HG02973 (cell line): Measurements from ENCODE around the gene SLC7A7.
"Not testable (repeated sequence)": the region's sequence is repeated elsewhere in the genome, so short reads cannot be mapped to it uniquely, and the experiment has no call there.

Experiments
- ATAC-seq: cut with Tn5 transposase; IDR thresholded peaks from one replicate; pipeline ENCODE4 v1.9.1; 2021; ENCODE audit warnings: moderate library complexity; ENCODE audit not compliant: unreplicated experiment

Gene SLC7A7

DNA sequence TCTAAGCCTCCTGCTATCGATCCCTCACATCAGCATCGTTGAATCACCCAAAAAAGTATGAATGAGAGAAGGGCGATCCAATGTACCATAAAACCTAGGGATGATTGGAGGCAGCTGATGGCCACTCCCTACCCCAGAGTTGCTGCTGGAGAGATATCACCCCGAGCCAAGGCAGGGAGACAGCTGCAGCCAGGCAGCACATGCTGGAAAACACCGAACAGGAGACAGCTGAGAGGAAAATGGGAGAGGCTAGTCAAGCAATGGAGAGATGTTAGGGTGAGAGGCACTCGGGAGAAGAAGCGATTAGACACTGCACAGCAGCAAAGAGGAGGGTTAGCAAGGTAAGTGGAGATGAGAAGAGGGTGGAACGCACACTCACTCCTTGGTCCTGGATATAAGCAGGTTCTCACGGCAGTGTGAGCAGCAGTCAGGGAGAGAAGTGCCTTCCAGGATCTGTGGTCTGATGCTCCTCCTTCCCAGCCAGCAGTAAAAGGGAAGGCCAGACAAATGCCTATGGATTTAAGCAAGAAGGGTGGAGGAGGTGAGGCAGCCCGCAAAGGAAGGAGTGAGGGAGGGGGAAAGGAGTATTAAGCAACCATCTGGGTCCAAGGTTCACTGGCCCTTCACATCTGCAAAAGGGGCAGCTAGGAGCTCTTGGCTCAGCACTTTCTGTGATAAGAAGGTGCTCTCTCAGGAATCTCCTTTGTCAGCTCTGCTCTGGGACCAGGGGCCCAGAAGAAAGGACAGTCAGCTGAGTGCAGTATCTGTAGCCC, at the start of gene SLC7A7:
TSS of gene SLC7A7 (minus strand) at position 495 of the 773 bp plus-strand sequence. CDS start 2,037 bp downstream, outside the sequence.
- no peak for ATAC-seq

DNA sequence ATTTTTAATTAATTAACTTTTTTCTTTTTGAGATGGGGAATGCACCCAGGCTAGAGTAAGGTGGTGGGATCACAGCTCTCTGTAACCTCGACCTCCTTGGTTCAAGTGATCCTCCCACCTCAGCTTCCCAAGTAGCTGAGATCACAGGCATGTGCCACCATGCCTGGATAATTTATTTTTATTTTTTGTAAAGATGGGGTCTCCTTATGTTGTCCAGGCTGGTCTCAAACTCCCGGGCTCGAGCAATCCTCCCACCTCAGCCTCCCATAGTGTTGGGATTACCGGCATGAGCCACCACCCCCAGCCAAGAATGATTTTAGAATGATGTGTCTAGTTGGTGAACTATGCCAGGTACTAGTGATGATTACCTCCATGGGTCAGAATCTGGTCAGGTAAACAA, 49.7 kb upstream of the SLC7A7 start:
- no peak for ATAC-seq

DNA sequence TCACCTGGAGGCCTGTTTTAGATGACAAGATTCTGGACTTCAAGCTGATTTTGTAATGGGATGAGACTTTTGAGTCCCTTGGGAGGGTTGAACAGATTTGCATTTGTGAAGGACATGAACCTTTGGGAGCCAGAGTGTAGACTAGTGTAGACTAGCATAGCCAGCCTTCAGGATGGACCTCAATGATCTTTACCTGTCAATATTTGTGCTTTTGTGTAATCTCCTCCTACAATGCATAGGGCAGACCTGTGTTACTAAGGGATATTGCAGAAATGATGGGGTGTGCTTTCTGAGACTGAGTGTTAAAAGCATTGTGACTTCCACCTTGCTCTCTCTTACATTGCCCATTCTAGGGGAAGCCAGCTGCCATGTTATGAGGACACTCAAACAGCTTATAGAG, 46.4 kb upstream of the SLC7A7 start:
- ATAC-seq = no peak

DNA sequence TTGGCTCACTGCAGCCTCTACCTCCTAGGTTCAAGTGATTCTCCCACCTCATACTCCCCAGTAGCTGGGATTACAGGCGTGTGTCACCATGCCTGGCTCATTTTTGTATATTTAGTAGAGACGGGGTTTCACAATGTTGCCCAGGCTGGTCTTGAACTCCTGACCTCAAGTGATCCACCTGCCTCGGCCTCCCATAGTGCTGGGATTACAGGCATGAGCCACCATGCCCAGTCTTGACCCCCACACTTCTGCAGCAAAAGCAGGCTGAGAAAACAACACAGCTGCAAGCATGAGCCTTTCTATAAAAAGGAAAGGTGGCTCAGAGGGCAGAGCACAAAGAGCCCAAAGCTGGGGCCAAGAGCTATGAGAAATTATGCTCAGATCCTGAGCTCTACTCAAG, 45.1 kb upstream of the SLC7A7 start:
- ATAC-seq = not testable (repeated sequence)

DNA sequence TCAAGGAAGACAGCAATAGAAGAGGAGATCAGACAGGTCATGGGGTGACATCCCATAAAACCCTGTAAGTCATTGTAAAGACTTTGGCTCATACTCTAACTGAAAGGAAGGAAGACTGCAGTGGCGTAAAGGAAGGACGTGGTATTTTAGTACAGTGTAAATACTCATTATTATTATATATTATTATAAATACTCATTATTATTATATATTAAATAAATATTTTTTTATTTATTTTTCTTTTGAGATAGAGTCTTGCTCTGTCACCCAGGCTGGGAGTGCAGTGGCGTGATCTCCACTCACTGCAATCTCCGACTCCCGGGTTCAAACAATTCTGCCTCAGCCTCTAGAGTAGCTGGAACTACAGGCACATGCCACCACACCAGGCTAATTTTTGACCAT, 41.2 kb upstream of the SLC7A7 start:
- ATAC-seq = no peak

DNA sequence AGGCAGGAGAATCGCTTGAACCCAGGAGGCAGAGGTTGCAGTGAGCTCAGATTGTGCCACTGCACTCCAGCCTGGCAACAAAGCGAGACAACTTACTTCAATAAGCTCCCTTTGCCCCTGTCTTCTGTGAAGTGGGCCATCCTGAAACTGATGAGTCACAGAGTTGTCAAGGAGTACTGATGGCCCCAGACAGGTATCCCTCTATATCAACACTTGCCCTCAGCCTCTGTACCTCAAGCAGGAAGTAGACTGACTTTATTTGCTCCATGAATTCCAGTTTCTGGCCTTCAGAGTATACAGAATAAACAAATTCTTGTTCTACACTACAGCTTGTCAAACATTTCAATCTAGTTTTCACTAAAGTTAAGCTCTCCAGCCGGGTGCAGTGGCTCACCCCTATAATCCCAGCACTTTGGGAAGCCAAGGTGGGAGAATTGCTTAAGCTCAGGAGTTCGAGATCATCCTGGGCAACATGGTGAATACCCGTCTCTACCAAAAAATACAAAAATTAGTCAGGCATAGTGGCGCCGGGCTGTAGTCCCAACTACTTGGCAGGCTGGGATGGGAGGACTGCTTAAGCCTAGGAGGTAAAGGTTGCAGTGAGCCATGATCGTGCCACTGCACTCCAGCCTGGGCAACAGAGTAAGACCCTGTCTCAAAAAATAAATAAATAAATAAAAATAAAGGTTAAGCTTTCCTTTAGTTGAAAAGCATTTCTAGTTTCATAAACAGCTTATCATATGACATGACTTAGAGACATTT, 39.9 kb upstream of the SLC7A7 start:
- ATAC-seq = no peak

DNA sequence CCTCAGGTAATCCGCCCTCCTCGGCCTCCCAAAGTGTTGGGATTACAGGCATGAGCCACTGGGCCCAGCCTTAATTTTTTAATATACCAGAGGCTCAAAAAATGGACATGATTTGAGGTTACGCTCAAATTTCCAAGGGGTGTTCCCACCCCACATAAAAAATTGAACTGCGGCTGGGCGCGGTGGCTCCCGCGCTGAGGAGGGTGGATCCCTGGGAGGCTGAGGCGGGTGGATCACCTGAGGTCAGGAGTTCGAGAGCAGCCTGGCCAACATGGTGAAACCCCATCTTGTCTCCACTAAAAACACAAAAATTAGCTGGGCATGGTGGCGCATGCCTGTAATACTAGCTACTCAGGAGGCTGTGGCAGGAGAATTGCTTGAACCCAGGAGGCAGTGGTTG, 39.1 kb upstream of the SLC7A7 start:
- not testable (repeated sequence) for ATAC-seq

DNA sequence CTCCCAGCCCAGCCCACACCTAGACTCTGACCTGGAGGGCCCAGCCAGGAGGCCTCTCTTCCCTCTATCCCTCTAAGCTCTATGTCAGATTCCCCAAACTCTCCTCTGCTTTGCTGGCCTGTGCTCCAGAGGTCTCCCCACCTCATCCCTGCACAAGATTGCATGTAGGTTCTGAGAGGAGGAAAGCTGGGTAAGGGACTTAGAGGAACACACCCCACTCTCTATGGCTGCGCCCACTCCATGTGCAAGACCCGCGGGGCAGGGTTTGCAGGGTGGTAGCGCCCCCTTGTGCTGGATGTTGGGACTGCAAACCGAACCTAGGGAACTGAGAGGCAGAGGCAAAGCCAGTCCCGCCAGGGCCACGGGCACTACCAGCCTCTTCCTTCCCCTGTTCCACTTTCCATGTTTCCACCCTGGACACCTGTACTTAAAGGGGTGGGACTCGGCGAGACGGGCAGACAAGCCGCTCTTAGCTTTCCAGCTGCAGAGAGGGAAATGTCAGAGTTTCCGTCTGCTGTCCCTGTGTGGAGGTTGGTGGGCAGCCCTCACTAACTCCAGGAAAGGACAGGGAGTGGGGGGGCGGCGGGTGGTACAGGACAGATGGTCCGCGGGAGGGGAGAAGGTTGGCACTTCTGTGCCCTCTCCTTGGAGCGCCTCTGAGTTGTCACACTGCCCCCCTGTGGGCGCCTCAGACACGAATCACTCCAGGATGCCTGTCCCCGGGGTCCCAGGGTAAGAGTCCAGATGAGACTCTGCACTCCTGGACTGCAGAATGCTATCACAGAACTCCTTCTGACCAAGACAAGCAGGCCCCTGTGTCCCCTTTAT, 37.9 kb upstream of the SLC7A7 start:
- no peak for ATAC-seq

DNA sequence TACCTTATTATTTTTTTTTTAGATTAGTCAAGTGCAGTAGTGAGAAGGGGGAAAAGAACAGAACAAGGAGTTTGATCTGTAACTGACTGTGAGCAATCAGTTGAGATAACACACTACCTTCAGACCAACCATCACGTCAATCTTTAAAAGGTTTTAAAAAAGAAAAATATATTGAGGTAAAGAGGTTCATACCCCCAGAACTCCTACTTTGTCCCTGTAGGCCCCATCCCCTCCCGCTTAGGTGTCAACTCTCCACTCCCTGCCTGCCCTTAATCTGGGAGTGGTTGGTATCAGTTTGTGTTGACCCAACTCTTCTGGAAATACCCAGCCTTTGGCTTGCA, 37.3 kb upstream of the SLC7A7 start:
- no peak for ATAC-seq

DNA sequence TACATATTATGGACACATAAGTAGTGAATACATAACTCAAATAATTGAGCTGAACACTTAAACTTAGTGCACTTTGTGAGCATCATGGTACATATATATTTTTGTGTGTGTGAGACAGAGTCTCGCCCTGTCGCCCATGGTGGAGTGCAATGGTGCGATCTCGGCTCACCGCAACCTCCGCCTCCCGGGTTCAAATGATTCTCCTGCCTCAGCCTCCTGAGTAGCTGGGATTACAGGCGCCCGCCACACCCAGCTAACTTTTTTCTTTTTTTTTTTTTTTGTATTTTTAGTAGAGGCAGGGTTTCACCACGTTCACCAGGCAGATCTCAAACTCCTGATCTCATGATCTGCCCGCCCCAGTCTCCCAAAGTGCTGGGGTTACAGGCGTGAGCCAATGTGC, 36.9 kb upstream of the SLC7A7 start:
- ATAC-seq = not testable (repeated sequence)

DNA sequence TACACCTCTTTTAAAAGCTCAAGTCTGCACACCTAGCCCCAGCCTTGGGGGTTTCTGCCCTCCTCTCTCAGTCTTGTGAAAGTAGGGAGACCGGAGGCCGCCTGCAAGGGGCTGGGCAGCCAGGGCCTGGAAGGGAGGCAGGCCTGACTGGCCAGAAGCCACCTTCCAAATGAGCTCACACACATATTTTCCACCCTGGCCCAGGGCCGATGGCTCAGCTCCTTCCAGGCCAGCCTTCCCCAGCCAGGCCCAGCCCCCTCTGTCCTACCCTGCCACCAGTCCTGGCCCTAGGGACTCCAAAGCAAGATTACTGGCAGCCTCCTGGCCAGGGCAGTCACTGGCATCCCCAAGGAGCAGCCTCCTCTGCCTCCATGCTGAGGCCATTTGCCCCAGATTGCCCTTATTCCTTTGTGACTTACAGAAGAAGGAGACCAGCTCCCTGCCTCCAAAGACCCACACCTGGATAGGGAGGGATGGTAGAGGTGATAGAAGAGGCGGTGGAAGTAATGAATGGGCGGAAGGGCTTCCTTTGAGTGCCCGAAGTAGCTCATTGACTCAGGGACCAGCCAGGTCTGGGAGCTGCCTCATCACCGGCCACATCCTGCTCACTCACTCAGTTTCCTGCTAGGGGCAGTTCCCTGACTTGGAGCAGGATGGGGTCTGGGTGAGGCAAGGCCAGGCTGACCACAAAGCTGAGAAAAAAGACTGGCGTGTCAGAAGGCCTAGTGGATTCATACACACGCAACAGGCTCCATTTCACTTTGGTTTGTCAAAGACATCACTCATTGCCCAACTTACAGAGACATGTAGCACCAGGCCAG, 35.9 kb upstream of the SLC7A7 start:
- no peak for ATAC-seq

DNA sequence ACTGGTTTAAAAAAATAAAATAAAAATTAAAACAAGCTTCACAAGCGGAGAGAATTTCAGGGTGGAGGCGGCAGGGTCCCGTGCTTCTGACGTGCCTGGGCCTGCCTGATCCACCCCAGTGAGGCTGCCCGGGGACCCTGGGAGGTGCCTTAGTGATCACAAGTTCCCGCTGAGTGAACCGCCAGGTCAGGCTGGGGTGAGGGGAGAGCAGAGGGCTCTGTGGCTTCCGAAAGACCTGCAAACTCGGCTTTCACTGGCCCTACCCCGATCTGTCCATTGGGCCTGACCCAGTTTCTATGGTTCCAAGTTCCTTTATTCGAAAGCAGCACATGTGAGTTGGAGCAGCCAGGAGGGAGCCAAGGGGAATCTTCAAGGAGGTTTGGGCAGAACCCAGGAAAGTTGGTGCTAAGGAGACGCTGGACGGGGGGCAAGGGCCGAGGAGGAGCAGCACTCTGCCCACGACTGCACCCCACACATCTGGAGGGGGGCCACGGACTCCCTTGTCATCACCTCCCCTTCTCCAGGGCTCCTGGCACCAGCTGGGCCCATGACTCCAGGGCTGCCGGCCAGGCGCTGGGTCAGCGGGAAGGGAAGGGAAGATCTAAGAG, 34.1 kb upstream of the SLC7A7 start:
- no peak for ATAC-seq

DNA sequence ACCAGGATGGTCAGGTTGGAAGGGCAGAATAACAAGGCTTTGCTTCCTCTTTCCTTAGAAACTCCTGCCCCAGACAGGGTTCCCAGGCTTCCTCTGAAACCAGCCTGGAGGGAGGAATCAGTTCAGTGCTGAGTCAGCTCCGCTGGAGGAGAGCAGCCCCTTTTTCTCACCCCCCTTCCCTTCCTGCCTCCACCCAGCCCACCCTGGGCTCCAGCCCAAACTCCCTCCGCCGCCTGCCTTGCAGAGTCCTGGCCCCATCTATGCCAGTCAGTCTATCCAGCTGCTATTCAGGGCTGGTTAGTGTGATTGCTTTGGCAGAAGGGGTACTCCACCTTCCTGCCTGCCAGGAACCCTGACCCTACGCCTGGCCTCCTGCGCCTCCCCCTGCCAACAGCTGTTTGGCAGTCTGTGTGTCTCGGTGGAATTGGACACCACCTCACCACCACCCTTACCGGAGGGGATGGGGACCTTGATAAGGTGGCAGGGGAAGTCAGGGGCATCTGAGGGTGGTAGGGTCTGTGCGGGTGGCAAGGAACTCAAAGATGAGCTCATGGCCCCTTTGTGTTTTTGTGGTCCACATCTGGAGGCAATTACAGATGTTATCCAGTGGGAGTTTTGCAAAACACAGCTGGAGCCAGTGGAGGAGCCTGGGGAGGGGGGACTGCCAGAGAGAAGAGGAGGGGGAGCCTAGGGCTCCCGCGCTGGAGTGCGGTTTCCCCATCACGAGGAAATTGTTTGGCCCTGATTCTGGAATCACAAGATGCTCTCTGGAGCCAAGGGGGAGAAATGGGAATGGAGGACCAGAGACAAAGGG, 33.3 kb upstream of the SLC7A7 start:
- ATAC-seq = no peak

DNA sequence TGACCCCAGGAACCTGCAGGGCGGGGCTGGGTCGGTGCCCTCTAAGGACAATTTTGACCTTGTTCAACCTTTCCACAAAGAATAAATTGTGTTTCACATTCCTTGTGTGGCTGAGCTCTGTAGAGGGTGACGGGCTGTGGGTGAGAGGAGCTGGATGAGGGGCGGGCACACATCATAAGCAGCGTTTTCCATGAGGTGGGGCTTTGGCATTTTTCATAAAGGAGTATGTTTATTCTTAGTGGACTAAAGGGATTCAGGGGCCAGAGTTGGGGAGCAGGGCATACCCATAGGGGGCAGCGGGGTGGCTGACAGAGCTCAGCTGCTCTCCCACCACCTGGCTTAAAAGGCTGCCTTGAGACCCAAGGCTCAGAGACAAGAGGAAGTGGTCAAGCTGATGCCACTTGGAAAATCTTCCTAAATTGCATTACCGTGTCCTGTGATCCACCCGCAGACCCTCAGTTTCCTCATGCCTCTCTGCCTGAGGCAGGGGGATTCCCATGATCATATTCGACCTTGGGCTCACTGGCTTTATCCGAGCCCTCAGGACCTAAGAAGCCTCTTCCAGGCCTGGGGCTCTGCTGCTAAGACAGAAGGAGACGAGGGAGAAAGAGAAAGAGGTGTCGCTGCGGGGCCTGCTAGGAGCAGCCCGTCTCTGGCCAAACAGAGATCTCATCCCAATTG, 32.6 kb upstream of the SLC7A7 start:
- ATAC-seq = no peak

DNA sequence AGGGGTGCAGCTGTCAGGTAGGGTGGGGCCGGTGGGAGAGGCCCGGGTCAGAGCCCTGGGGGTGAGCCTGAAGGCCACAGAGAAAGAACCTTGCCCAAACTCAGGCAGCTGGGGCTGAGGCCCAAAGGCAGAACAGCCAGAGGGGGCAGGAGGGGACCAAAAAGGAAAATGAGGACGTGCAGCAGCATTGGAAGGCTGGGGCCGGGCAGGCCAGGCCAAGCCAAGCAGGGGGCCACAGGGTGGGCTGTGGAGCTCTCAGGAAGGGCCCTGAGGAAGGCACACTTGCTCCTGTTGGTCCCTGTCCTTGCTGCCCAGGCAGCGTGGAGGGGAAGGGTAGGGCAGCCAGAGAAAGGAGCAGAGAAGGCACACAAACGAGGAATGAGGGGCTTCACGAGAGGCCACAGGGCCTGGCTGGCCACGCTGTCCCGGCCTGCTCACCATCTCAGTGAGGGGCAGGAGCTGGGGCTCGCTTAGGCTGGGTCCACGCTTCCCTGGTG, 31.6 kb upstream of the SLC7A7 start:
- no peak for ATAC-seq

DNA sequence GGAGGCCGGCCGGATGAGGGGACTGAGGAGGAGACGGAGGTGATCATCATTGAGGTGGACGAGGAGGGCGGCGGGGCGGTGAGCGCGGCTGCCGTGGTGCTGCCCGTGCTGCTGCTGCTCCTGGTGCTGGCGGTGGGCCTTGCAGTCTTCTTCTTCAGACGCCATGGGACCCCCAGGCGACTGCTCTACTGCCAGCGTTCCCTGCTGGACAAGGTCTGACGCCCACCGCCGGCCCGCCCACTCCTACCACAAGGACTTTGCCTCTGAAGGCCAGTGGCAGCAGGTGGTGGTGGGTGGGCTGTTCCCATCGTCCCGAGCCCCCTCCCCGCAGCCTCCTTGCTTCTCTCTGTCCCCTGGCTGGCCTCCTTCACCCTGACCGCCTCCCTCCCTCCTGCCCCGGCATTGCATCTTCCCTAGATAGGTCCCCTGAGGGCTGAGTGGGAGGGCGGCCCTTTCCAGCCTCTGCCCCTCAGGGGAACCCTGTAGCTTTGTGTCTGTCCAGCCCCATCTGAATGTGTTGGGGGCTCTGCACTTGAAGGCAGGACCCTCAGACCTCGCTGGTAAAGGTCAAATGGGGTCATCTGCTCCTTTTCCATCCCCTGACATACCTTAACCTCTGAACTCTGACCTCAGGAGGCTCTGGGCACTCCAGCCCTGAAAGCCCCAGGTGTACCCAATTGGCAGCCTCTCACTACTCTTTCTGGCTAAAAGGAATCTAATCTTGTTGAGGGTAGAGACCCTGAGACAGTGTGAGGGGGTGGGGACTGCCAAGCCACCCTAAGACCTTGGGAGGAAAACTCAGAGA, 30.8 kb upstream of the SLC7A7 start:
- no peak for ATAC-seq

DNA sequence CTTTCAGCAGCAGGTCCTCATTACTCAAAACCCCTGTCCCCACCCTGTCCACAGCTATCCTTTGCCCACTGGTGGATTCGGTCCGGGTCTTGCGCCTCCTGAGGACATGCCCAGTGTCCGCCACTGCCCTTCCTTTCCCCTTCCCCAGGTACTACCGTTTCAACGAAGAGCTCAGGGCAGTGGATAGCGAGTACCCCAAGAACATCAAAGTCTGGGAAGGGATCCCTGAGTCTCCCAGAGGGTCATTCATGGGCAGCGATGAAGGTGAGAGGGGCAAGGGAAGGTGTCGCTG, 29.8 kb upstream of the SLC7A7 start:
- ATAC-seq = no peak
